ENCODE measurements around the gene ZNF235. TPM values are rescaled to one million over a fixed set of nuclear protein-coding genes. Genes with fewer than 3 reads are reported as not detected.

Gene ZNF235
- total RNA-seq (ENCODE audit: low replicate concordance), result 3.0 and 3.5 TPM in 2 replicates

GRCh38 chr19:44304659-44305193 lies at the start of gene ZNF235:
TSS of gene ZNF235 (minus strand) at chr19:44305025. CDS start at chr19:44303404, 1,621 bp downstream.

Other genes with a start within 250 kb of the ZNF235 start
- 2.1 and 3.3 TPM in 2 replicates for gene ZNF284, start 232.9 kb downstream of the ZNF235 start, total RNA-seq (ENCODE audit: low replicate concordance)
- gene ZNF224, start 210.7 kb downstream of the ZNF235 start, total RNA-seq (ENCODE audit: low replicate concordance), result 27.6 and 28.4 TPM in 2 replicates
- gene ZNF225, start 191.6 kb downstream of the ZNF235 start, total RNA-seq (ENCODE audit: low replicate concordance), result 6.7 and 8.8 TPM in 2 replicates
- 8.1 and 9.2 TPM in 2 replicates for gene ZNF234, start 163.5 kb downstream of the ZNF235 start, total RNA-seq (ENCODE audit: low replicate concordance)
- gene ZNF226, start 139.9 kb downstream of the ZNF235 start, total RNA-seq (ENCODE audit: low replicate concordance), result 16.3 and 24.9 TPM in 2 replicates
- 13.5 and 16.5 TPM in 2 replicates for gene ZNF227, start 92.5 kb downstream of the ZNF235 start, total RNA-seq (ENCODE audit: low replicate concordance)
- gene ZNF233, start 45.1 kb downstream of the ZNF235 start, total RNA-seq (ENCODE audit: low replicate concordance), result 1.3 and 2.2 TPM in 2 replicates
- gene ZNF112, start 51.7 kb upstream of the ZNF235 start, total RNA-seq (ENCODE audit: low replicate concordance), result 6.7 and 7.1 TPM in 2 replicates
- 2.7 and 3.2 TPM in 2 replicates for gene ZNF285, start 96.6 kb upstream of the ZNF235 start, total RNA-seq (ENCODE audit: low replicate concordance)
- gene ZNF229, start 143.4 kb upstream of the ZNF235 start, total RNA-seq (ENCODE audit: low replicate concordance), result 7.1 and 16.7 TPM in 2 replicates
- gene ZNF180, start 195.5 kb upstream of the ZNF235 start, total RNA-seq (ENCODE audit: low replicate concordance), result 5.3 and 6.2 TPM in 2 replicates
- gene CEACAM20, start 224.7 kb upstream of the ZNF235 start, total RNA-seq (ENCODE audit: low replicate concordance), result not detected in 2 replicates

All from smooth muscle cell of the coronary artery (primary cell).